ENCODE data around the gene ARPP21.

ARPP21 gene

GRCh38 chr3:35718921-35719320, 79.6 kb downstream of the ARPP21 start:
- CTCF ChIA-PET, result interaction anchor here (0.5 kb wide), 1 partner anchor 37 kb away, joined by 3 read pairs; no protein-coding TSS in a partner anchor

DNA sequence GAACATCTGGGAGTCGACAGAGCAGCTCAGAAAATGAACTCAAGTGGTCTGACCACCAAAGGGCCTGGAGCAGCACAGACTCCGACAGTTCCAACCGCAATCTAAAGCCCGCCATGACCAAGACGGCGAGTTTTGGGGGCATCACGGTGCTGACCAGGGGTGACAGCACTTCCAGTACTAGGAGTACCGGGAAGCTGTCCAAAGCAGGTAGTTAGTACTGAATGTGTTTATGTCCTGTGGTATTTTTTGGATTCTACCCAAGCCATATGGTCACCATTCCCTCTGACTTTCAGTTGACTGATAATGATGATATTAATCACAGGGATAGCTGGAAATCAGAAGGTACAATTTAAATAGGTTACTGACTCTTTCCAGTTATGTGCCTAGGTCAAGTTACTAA, 82.3 kb downstream of the ARPP21 start:
- POLR2A ChIA-PET, result no interaction called here
- TF ChIP-seq ZNF174 (tag by site-specific recombination; IDR thresholded peaks at IDR 0.05) (no peak), IKZF3 (tag by site-specific recombination; IDR thresholded peaks at IDR 0.05) (no peak), ZXDB (tag by site-specific recombination; IDR thresholded peaks at IDR 0.05) (no peak), ZNF350 (tag by site-specific recombination; IDR thresholded peaks at IDR 0.05) (no peak), SCRT1 (tag by site-specific recombination; IDR thresholded peaks at IDR 0.05; ENCODE audit: borderline replicate concordance) (no peak), ZNF202 (tag by site-specific recombination; IDR thresholded peaks at IDR 0.05; ENCODE audit: borderline replicate concordance) (no peak), PRDM4 (tag by site-specific recombination; IDR thresholded peaks at IDR 0.05) (no peak), MZF1 (tag by site-specific recombination; IDR thresholded peaks at IDR 0.05; ENCODE audit: borderline replicate concordance) (no peak), ZBTB1 (tag by site-specific recombination; IDR thresholded peaks at IDR 0.05) (no peak), KLF10 (tag by site-specific recombination; IDR thresholded peaks at IDR 0.05) (no peak), ZNF335 (tag by site-specific recombination; conservative IDR thresholded peaks at IDR 0.05) (no peak), ZBTB8A (tag by site-specific recombination; IDR thresholded peaks at IDR 0.05) (no peak)
- CTCF ChIA-PET, result no interaction called here
- Histone ChIP-seq H3K27ac (ENCODE audit: extremely low read depth, low read depth, low read length) (no peak overlapping the region), H3K4me1 (ENCODE audit: control insufficient read depth, insufficient read depth, low read length) (no peaks in the 10 kb centered on the region), H3K9me3 (ENCODE audit: control insufficient read depth, insufficient read depth, low read depth, low read length) (no peaks in the 10 kb centered on the region), H3K4me3 (ENCODE audit: low read depth, low read length) (no peak overlapping the region), H3K36me3 (ENCODE audit: control insufficient read depth in 2 of 2, insufficient read depth in 1 of 2, low read length in 2 of 2) (no peaks in the 10 kb centered on the region)

More at GRCh38 chr3:35718921-35719320, 79.6 kb downstream of the ARPP21 start:
- H3K9me3 ChIP-seq (ENCODE audit: control insufficient read depth, insufficient read depth, low read depth, low read length), result no peaks in the 10 kb centered on the region
- POLR2A ChIA-PET, result no interaction called here
- TF ChIP-seq ZNF133 (tag by site-specific recombination; IDR thresholded peaks at IDR 0.05), result no peak
- no peak for TF ChIP-seq ZNF843 (tag by site-specific recombination; IDR thresholded peaks at IDR 0.05)
- TF ChIP-seq ZNF112 (tag by site-specific recombination; IDR thresholded peaks at IDR 0.05), result no peak
- no peak for TF ChIP-seq ZNF629 (tag by site-specific recombination; IDR thresholded peaks at IDR 0.05)
- no peak for TF ChIP-seq KLF10 (tag by site-specific recombination; IDR thresholded peaks at IDR 0.05)
- TF ChIP-seq ZBTB7A (tag by site-specific recombination; IDR thresholded peaks at IDR 0.05; ENCODE audit: low read depth), result no peak
- TF ChIP-seq, protein P1, sequence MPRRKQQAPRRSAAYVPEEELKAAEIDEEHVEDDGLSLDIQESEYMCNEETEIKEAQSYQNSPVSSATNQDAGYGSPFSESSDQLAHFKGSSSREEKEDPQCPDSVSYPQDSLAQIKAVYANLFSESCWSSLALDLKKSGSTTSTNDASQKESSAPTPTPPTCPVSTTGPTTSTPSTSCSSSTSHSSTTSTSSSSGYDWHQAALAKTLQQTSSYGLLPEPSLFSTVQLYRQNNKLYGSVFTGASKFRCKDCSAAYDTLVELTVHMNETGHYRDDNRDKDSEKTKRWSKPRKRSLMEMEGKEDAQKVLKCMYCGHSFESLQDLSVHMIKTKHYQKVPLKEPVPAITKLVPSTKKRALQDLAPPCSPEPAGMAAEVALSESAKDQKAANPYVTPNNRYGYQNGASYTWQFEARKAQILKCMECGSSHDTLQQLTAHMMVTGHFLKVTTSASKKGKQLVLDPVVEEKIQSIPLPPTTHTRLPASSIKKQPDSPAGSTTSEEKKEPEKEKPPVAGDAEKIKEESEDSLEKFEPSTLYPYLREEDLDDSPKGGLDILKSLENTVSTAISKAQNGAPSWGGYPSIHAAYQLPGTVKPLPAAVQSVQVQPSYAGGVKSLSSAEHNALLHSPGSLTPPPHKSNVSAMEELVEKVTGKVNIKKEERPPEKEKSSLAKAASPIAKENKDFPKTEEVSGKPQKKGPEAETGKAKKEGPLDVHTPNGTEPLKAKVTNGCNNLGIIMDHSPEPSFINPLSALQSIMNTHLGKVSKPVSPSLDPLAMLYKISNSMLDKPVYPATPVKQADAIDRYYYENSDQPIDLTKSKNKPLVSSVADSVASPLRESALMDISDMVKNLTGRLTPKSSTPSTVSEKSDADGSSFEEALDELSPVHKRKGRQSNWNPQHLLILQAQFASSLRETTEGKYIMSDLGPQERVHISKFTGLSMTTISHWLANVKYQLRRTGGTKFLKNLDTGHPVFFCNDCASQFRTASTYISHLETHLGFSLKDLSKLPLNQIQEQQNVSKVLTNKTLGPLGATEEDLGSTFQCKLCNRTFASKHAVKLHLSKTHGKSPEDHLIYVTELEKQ (tag by site-specific recombination; IDR thresholded peaks at IDR 0.05; ENCODE audit: borderline replicate concordance), result no peak
- TF ChIP-seq ZNF404 (tag by site-specific recombination; IDR thresholded peaks at IDR 0.05), result no peak
- no peak for TF ChIP-seq IKZF3 (tag by site-specific recombination; IDR thresholded peaks at IDR 0.05)
- no peak for TF ChIP-seq ZNF654 (tag by site-specific recombination; IDR thresholded peaks at IDR 0.05; ENCODE audit: low read depth)
- no peak for TF ChIP-seq ZBTB21 (tag by site-specific recombination; IDR thresholded peaks at IDR 0.05)
- TF ChIP-seq ZBTB17 (tag by site-specific recombination; IDR thresholded peaks at IDR 0.05), result no peak
- no peak for TF ChIP-seq ZNF600 (tag by site-specific recombination; IDR thresholded peaks at IDR 0.05)
- TF ChIP-seq ZNF138 (tag by site-specific recombination; IDR thresholded peaks at IDR 0.05; ENCODE audit: borderline replicate concordance), result no peak
- TF ChIP-seq ZNF2 (tag by site-specific recombination; IDR thresholded peaks at IDR 0.05), result no peak
- TF ChIP-seq, protein P2, sequence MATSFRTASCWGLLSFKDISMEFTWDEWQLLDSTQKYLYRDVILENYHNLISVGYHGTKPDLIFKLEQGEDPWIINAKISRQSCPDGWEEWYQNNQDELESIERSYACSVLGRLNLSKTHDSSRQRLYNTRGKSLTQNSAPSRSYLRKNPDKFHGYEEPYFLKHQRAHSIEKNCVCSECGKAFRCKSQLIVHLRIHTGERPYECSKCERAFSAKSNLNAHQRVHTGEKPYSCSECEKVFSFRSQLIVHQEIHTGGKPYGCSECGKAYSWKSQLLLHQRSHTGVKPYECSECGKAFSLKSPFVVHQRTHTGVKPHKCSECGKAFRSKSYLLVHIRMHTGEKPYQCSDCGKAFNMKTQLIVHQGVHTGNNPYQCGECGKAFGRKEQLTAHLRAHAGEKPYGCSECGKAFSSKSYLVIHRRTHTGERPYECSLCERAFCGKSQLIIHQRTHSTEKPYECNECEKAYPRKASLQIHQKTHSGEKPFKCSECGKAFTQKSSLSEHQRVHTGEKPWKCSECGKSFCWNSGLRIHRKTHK (tag by site-specific recombination; IDR thresholded peaks at IDR 0.05), result no peak
- no peak overlapping the region for H3K4me3 ChIP-seq (ENCODE audit: low read depth, low read length)
- H3K36me3 ChIP-seq (ENCODE audit: control insufficient read depth in 2 of 2, insufficient read depth in 1 of 2, low read length in 2 of 2), result no peaks in the 10 kb centered on the region
- no peaks in the 10 kb centered on the region for H3K4me1 ChIP-seq (ENCODE audit: control insufficient read depth, insufficient read depth, low read length)
- H3K27ac ChIP-seq (ENCODE audit: extremely low read depth, low read depth, low read length), result no peak overlapping the region
